Mucosa of descending colon (tissue), 3 donors: Measurements from ENCODE around the gene CRYBB3. TPM values are rescaled to one million over a fixed set of nuclear protein-coding genes. Genes with fewer than 3 reads are reported as not detected.

Experiments used
- ATAC-seq: fragments of 200-7000 bp; cut with Tn5 transposase; one replicate; pipeline ENCODE4 v1.9.1; 2020; ENCODE audit warnings: mild to moderate bottlenecking, moderate library complexity
- DNase-seq, 3 donors: peaks; one replicate each; pipeline ENCODE4 v3.0.0-alpha.2; 2020
- H3K36me3 ChIP-seq: fragments of 200-600 bp; one replicate; pipeline ENCODE4 v1.8.0; 2021; ENCODE audit warnings: low read depth, mild to moderate bottlenecking
- H3K4me1 ChIP-seq: fragments of 200-600 bp; one replicate; pipeline ENCODE4 v1.8.0; 2021; ENCODE audit warnings: low read depth, mild to moderate bottlenecking
- H3K4me3 ChIP-seq: fragments of 200-600 bp; one replicate; pipeline ENCODE4 v1.8.0; 2021; ENCODE audit warnings: mild to moderate bottlenecking
- H3K9me3 ChIP-seq: fragments of 200-600 bp; one replicate; pipeline ENCODE4 v1.8.0; 2021; ENCODE audit warnings: mild to moderate bottlenecking
- intact Hi-C, 2 donors: fragments of 100-400 bp; cut with DNase I in 1 of 2; cut with micrococcal nuclease in 1 of 2; formaldehyde crosslinking; loops; one replicate each; pipeline versions ENCODE4 v1.11.0 to v1.11.1; 2022; cut with DNase I, micrococcal nuclease
- total RNA-seq, 3 donors: library from RNA; stranded (reverse); fragmentation: NEBNext Ultra II Directional in 2 of 3; extraction: Animal tissue kit (Norgen Biotek cat#: 25700) in 2 of 3; gene quantifications; one replicate each; pipeline versions ENCODE4 v1.2.1 to v1.2.4, GENCODE V29; 2021 to 2023
- TF ChIP-seq, protein P1 (sequence below): fragments of 200-600 bp; IDR thresholded peaks from one replicate; pipeline ENCODE4 v1.8.0; 2022; ENCODE audit warnings: antibody characterized with exemption, mild to moderate bottlenecking
- donor health status: DM: no; HTN: no; CAD: no; lungs with moderate emphysema.
- donor health status: DM: no; HTN: no; CAD: no.
- donor health status: DM: no; HTN: yes; CAD: no.

The CRYBB3 gene
- total RNA-seq, 3 donors from 2014 or later, result 0.82 to 2.9 (median 0.82) TPM

DNA sequence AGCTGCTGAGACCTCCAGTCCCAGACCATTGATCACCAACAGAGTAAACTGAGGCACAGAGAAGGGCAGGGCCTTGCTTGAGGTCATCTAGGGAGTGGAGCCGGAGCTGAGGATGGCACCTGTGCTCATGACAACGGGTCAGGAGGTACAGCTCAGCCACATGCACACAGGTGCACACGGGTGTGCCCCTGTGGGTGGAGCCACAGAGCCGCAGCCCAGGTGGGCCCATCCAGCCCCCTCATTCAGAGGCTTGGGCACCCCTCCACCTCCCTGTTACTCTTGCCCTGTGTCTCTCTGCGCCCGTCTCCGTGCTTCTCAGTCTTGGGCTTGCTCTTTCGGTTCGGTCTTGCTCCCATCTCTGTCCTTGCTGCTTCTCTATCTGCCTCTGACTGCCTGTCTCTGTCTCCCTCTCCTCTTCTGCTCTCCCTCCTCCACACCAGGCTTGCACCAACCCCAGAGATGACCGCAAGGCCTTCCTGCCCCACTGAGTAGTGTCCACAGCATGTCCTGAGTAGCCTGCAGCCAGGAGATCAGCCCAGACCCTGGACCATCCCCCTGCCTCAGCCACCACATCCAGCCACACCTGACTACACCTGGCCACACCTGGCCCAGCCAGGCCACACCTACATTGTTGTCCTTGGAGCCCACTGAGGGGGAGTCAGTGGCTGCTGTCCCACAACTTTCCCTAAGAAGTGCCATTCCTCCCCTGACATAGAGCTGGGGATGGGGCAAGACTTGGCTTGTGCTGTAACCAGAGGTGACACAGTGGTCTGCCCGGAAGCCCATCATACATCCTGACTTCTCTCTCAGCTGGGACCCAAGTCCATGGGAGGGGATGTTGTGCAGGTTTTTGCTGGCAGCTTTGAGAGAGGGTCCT is 39.3 kb upstream of the CRYBB3 start:
- ATAC-seq, result peak; percentile 37
- TF ChIP-seq, protein P1, sequence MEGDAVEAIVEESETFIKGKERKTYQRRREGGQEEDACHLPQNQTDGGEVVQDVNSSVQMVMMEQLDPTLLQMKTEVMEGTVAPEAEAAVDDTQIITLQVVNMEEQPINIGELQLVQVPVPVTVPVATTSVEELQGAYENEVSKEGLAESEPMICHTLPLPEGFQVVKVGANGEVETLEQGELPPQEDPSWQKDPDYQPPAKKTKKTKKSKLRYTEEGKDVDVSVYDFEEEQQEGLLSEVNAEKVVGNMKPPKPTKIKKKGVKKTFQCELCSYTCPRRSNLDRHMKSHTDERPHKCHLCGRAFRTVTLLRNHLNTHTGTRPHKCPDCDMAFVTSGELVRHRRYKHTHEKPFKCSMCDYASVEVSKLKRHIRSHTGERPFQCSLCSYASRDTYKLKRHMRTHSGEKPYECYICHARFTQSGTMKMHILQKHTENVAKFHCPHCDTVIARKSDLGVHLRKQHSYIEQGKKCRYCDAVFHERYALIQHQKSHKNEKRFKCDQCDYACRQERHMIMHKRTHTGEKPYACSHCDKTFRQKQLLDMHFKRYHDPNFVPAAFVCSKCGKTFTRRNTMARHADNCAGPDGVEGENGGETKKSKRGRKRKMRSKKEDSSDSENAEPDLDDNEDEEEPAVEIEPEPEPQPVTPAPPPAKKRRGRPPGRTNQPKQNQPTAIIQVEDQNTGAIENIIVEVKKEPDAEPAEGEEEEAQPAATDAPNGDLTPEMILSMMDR, result no peak
- no peaks in the 10 kb centered on the region for H3K36me3 ChIP-seq
- no peaks in the 10 kb centered on the region for H3K4me1 ChIP-seq
- intact Hi-C loops, result no loop called here
- no peaks in the 10 kb centered on the region for H3K9me3 ChIP-seq
- H3K4me3 ChIP-seq, result no peak overlapping the region
- no peak for DNase-seq

DNA sequence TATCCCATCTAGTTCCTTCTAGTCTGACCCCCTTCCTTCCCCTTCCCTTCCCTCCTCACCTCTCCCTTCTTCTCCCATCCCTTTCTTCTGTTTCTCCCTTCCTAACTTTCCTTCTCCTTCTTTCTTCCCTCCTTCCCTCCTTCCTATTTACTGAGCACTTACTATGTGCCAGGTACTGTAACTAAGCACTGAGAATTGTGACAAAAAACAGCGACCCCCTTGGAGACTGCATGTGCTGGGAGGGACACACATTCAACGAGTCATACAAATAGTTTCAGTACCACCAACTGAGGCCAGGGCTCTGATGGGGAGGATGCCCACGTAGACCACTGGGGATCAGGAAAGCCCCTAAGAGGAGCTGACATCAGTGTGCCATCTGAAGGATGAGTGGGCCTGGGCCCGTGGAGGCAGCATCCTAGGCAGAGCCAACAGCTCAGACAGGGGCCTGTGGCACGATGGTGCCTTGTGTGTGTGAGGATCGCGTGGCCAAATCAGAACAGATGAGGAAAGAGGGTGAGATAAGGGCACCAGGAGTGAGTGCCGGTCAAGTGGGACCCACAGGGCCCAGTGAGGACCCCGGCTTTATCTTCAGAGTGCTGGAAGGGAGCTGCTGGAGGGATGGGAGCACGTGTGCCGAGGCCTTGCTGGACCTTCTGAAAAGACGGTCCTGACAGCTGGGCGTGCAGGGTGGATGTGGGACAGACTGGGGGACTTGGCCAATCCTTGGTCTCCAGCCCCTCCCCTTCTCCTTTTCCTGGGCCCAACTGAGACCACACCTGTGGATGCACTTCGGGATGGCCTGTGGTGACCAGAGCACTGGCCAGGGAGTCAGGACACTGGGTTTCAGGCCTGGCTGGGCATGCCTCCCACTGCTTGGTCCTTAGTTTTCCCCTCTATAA is 38.4 kb upstream of the CRYBB3 start:
- DNase-seq, result no peak
- H3K4me1 ChIP-seq, result no peaks in the 10 kb centered on the region
- H3K4me3 ChIP-seq, result no peak overlapping the region
- TF ChIP-seq, protein P1, result no peak
- no peak for ATAC-seq
- H3K9me3 ChIP-seq, result no peaks in the 10 kb centered on the region
- H3K36me3 ChIP-seq, result no peaks in the 10 kb centered on the region
- intact Hi-C loops, result no loop called here

DNA sequence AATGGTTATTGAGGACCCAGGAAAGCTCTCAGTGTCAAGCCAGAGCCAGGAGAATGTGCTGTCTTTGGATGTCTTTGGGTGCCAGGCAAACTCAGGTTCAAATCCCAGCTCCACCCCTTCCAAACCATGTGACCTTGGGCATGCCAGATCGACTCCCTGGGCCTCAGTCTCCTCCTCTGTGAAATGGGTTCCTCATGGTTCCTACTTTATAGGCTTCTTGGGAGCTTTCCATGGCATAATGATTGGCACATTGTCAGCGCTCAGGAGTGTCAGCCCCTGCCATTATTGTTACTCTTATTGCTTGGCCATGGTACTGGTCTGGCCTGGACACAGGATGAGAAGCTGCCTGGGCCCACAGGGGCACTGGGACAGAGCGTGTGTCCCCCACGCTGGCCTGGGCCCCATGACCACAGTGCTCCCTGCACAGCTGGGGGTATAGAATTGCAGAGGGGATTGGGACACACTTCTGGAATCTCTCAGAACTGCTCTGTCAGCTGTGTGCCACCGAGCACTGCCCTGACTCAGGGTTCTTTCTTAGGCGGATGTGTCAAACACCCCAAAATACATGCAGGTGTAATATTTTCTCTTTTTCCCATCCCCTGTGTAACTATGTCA is 37.6 kb upstream of the CRYBB3 start:
- H3K36me3 ChIP-seq, result no peaks in the 10 kb centered on the region
- no peak overlapping the region for H3K4me3 ChIP-seq
- TF ChIP-seq, protein P1, result no peak
- ATAC-seq (no peak), DNase-seq (no peak)
- intact Hi-C loops, result no loop called here
- H3K9me3 ChIP-seq, result no peaks in the 10 kb centered on the region
- no peaks in the 10 kb centered on the region for H3K4me1 ChIP-seq

DNA sequence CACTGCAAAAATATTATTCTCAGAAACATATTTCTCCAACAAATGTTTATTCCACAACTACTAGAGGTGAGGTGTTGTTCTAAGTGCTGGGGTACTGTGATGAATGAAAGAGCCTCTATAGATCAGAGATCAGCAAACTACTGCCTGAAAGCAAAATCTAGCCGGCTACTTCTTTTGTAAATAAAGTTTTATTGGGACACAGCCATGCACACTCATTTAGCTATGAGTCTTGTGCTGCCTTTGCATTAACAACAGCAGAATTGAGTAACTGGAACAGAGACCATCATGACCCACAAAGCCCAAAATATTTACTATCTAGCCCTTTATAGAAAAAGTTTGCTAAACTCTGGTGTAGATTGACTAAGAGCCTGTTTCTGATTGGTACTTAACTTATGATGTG is 37.1 kb upstream of the CRYBB3 start:
- H3K4me3 ChIP-seq, result no peak overlapping the region
- H3K36me3 ChIP-seq, result no peaks in the 10 kb centered on the region
- no peaks in the 10 kb centered on the region for H3K9me3 ChIP-seq
- intact Hi-C loops, result no loop called here
- H3K4me1 ChIP-seq, result no peaks in the 10 kb centered on the region
- DNase-seq (no peak), ATAC-seq (no peak)
- TF ChIP-seq, protein P1, result no peak

DNA sequence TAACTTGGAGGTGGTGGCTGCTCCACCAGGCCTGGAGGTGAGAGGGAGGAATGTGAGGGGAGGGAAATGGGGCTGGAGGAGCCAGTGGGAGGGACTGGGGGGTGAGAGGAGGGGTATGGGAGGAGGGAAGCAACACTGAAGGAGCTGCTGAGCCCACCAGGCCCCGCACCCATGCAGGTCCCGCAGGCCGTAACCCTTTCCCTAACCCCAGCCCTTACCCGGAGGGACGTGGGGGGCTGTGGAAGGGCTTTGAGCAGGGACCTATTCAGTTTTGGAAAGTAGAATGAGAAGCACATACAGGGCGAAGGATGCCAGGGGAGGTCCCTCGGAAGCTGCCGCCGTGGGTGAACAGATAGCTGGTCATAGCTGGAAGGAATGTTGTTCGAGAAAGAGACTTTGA is 33.9 kb upstream of the CRYBB3 start:
- Histone ChIP-seq H3K4me3 (no peak overlapping the region), H3K4me1 (no peaks in the 10 kb centered on the region), H3K9me3 (no peaks in the 10 kb centered on the region), H3K36me3 (no peaks in the 10 kb centered on the region)
- peak in 1 of 3 donors; percentile 13 for DNase-seq
- TF ChIP-seq, protein P1, result no peak
- intact Hi-C loops, result no loop called here
- no peak for ATAC-seq
